IMR-90 (cell line): ENCODE measurements around the gene MTPN. TPM values are rescaled to one million over a fixed set of nuclear protein-coding genes. Genes with fewer than 3 reads are reported as not detected.

Experiments
- ATAC-seq: fragments of 200-7000 bp; cut with Tn5 transposase; 2 replicates; pipeline ENCODE4 v1.9.1; 2020; ENCODE audit warnings: low read depth, mild to moderate bottlenecking, moderate library complexity
- BruUV-seq: library from RNA; stranded (reverse); fragments of 400-500 nt; replicated peaks from 2 replicates; lab custom pipeline; 2021; lab: Mats Ljungman, UMichigan
- CTCF ChIA-PET: fragments of 300-600 bp; formaldehyde crosslinking; extraction: SDS; loops from one replicate; lab custom pipeline; 2021; ENCODE audit warnings: antibody characterized with exemption; lab: Yijun Ruan, JAX
- POLR2A ChIA-PET: fragments of 300-600 bp; sonication (Branson Sonifier 250); formaldehyde crosslinking; loops from one replicate; lab custom pipeline; 2022; ENCODE audit warnings: antibody characterized with exemption; ENCODE audit not compliant: unreplicated experiment; lab: Charles Lee
- DNase-seq: peaks from one replicate; pipeline ENCODE4 v3.0.0; 2013
- H2AFZ ChIP-seq: replicated peaks from 2 replicates; pipeline ENCODE3; 2013; ENCODE audit warnings: low read length, mild to moderate bottlenecking; ENCODE audit not compliant: poor library complexity
- H2AK5ac ChIP-seq: 2 replicates; pipeline ENCODE4 v1.6.1; 2013; ENCODE audit warnings: low read depth, low read length, inconsistent platforms
- H2AK9ac ChIP-seq: replicated peaks from 2 replicates; pipeline ENCODE3; 2013; ENCODE audit warnings: mild to moderate bottlenecking, low read depth, low read length, moderate library complexity; ENCODE audit not compliant: poor library complexity
- H2BK120ac ChIP-seq: 2 replicates; pipeline ENCODE4 v1.6.1; 2013; ENCODE audit warnings: low read depth, low read length, inconsistent platforms
- H2BK15ac ChIP-seq: 3 replicates; pipeline ENCODE4 v1.6.1; 2013; ENCODE audit warnings: low read depth, low read length, inconsistent platforms
- H2BK20ac ChIP-seq: 2 replicates; pipeline ENCODE4 v1.6.1; 2013; ENCODE audit warnings: low read depth, mild to moderate bottlenecking, inconsistent platforms, low read length, moderate library complexity
- H2BK5ac ChIP-seq: 2 replicates; pipeline ENCODE4 v1.6.1; 2013; ENCODE audit warnings: mild to moderate bottlenecking, low read depth, low read length, inconsistent platforms; ENCODE audit not compliant: poor library complexity, severe bottlenecking
- H3K14ac ChIP-seq: replicated peaks from 2 replicates; pipeline ENCODE4 v1.6.1; 2013; ENCODE audit warnings: low read depth, low read length, inconsistent platforms
- H3K18ac ChIP-seq: 2 replicates; pipeline ENCODE4 v1.6.1; 2013; ENCODE audit warnings: low read depth, low read length, control low read depth
- H3K23ac ChIP-seq: 2 replicates; pipeline ENCODE4 v1.6.1; 2013; ENCODE audit warnings: low read depth, low read length, inconsistent platforms
- H3K27ac ChIP-seq: 2 replicates; pipeline ENCODE4 v1.5.1; 2013; ENCODE audit warnings: mild to moderate bottlenecking, control low read depth, low read length; ENCODE audit not compliant: insufficient read depth
- H3K27me3 ChIP-seq: 2 replicates; pipeline ENCODE4 v1.6.1; 2013; ENCODE audit warnings: low read length; ENCODE audit not compliant: control insufficient read depth, insufficient read depth
- H3K36me3 ChIP-seq: 2 replicates; pipeline ENCODE4 v1.6.1; 2013; ENCODE audit warnings: low read length, mixed read lengths; ENCODE audit not compliant: control insufficient read depth, insufficient read depth
- H3K4ac ChIP-seq: 2 replicates; pipeline ENCODE4 v1.6.1; 2013; ENCODE audit warnings: low read depth, low read length, inconsistent platforms
- H3K4me1 ChIP-seq: 2 replicates; pipeline ENCODE4 v1.6.1; 2013; ENCODE audit warnings: low read length, mixed read lengths; ENCODE audit not compliant: control insufficient read depth, insufficient read depth
- H3K4me2 ChIP-seq: 2 replicates; pipeline ENCODE4 v1.6.1; 2013; ENCODE audit warnings: low read depth, mild to moderate bottlenecking, control low read depth, low read length, moderate library complexity
- H3K4me3 ChIP-seq: 2 replicates; pipeline ENCODE4 v1.5.1; 2013; ENCODE audit warnings: low read depth, mild to moderate bottlenecking, control low read depth, low read length, moderate library complexity; ENCODE audit not compliant: insufficient read depth
- H3K56ac ChIP-seq: 2 replicates; pipeline ENCODE4 v1.6.1; 2013; ENCODE audit warnings: low read length, inconsistent platforms; ENCODE audit not compliant: insufficient read depth; ENCODE audit errors: extremely low read depth
- H3K79me1 ChIP-seq, 2 experiments: 2 replicates each; pipeline ENCODE4 v1.6.1; 2013; ENCODE audit warnings: low read length in 2 of 2, inconsistent platforms in 1 of 2, low read depth in 1 of 2
- H3K9ac ChIP-seq: 2 replicates; pipeline ENCODE4 v1.6.1; 2013; ENCODE audit warnings: low read depth, low read length, control low read depth
- H3K9me1 ChIP-seq: 2 replicates; pipeline ENCODE4 v1.6.1; 2013; ENCODE audit warnings: low read length, inconsistent platforms; ENCODE audit not compliant: insufficient read depth
- H3K9me3 ChIP-seq: 2 replicates; pipeline ENCODE4 v1.6.1; 2013; ENCODE audit warnings: low read length; ENCODE audit not compliant: control insufficient read depth, insufficient read depth
- H4K20me1 ChIP-seq: 2 replicates; pipeline ENCODE4 v1.6.1; 2013; ENCODE audit warnings: low read length, inconsistent platforms; ENCODE audit not compliant: insufficient read depth
- H4K5ac ChIP-seq: 2 replicates; pipeline ENCODE4 v1.6.1; 2013; ENCODE audit warnings: mild to moderate bottlenecking, low read depth, low read length, control low read depth
- H4K8ac ChIP-seq, 2 experiments: 2 replicates each; pipeline ENCODE4 v1.6.1; 2013; ENCODE audit warnings: low read depth in 2 of 2, low read length in 2 of 2, control low read depth in 1 of 2, inconsistent platforms in 1 of 2
- H4K91ac ChIP-seq: 2 replicates; pipeline ENCODE4 v1.6.1; 2013; ENCODE audit warnings: low read depth, low read length, inconsistent platforms; ENCODE audit not compliant: insufficient read depth
- FOS ChIP-seq: fragments of 150-350 bp; IDR thresholded peaks from 2 replicates; pipeline ENCODE4 v1.6.1; 2016; ENCODE audit warnings: low read depth, low read length
- WGBS, 2 experiments: methylation state at CpG; one replicate each; pipeline versions ENCODE4 v1.1.5 to v1.1.7; 2013; ENCODE audit warnings: missing lambda C conversion rate in 2 of 2; ENCODE audit not compliant: insufficient read length in 1 of 2; ENCODE audit errors: extremely low coverage in 2 of 2; 5-methylcytosine and 5-hydroxymethylcytosine counted together
- dilution Hi-C: fragments of 300-500 bp; cut with HindIII; formaldehyde crosslinking; loops from one replicate; pipeline ENCODE4 v1.14.3; 2018; ENCODE audit warnings: low sequenced_read_pairs; ENCODE audit not compliant: unreplicated experiment
- in situ Hi-C: fragments of 300-500 bp; cut with MboI; formaldehyde crosslinking; loops from 3 replicates; pipeline ENCODE4 v1.14.3; 2019; ENCODE audit warnings: low sequenced_read_pairs, inconsistent platforms, mixed read lengths
- intact Hi-C: fragments of 100-400 bp; cut with micrococcal nuclease; formaldehyde crosslinking; loops from 2 replicates; pipeline ENCODE4 v1.10.0; 2022
- polyA plus RNA-seq, 3 experiments: library from polyadenylated mRNA; depleted of rRNA; stranded (reverse); fragments of >200 nt; gene quantifications; 2 replicates each; pipeline ENCODE4 v1.2.3, GENCODE V29; 2012; ENCODE audit warnings: low replicate concordance in 1 of 3
- total RNA-seq: library from RNA; depleted of rRNA; stranded (reverse); fragments of >200 nt; gene quantifications from 2 replicates; pipeline ENCODE4 v1.2.3, GENCODE V29; 2012

The MTPN gene
- total and polyA plus RNA-seq, 2 of the 4 experiments (the other 2 are of a cell fraction): 58.8 to 94.4 TPM

- dilution Hi-C loops: no loop called here
- BruUV-seq: no TSS peak
- H2BK20ac ChIP-seq: no peak overlapping the region
- H3K4ac ChIP-seq: no peak overlapping the region
- in situ Hi-C loops: no loop called here
- no peak overlapping the region for H3K23ac ChIP-seq
- H2BK5ac ChIP-seq: no peak overlapping the region
- H3K79me1 ChIP-seq: no peaks in the 10 kb centered on the region
- no peak overlapping the region for H3K14ac ChIP-seq
- DNase-seq: no peak
- H3K27ac ChIP-seq: no peak overlapping the region
- CTCF ChIA-PET: no interaction called here
- no peaks in the 10 kb centered on the region for H3K27me3 ChIP-seq
- no peak for ATAC-seq
- TF ChIP-seq FOS: no peak
- no peak overlapping the region for H3K9ac ChIP-seq
- H2AK5ac ChIP-seq: no peak overlapping the region
- intact Hi-C loops: no loop called here
- H3K18ac ChIP-seq: no peak overlapping the region
- H3K36me3 ChIP-seq: no peaks in the 10 kb centered on the region
- no peaks in the 10 kb centered on the region for H3K4me1 ChIP-seq
- no peak overlapping the region for H2BK15ac ChIP-seq
- no peak overlapping the region for H4K8ac ChIP-seq
- H3K56ac ChIP-seq: no peak overlapping the region
- H2AK9ac ChIP-seq: no peak overlapping the region
- H3K4me2 ChIP-seq: no peak overlapping the region
- POLR2A ChIA-PET: no interaction called here
- H4K91ac ChIP-seq: no peak overlapping the region
- H3K9me3 ChIP-seq: no peaks in the 10 kb centered on the region
- H4K20me1 ChIP-seq: no peaks in the 10 kb centered on the region
- no CpG with 5 or more reads among the region's 2 CpGs for WGBS, 2 experiments
- no peak overlapping the region for H2AFZ ChIP-seq
- H3K9me1 ChIP-seq: no peaks in the 10 kb centered on the region
- no peak overlapping the region for H4K5ac ChIP-seq
- H3K4me3 ChIP-seq: no peak overlapping the region
- no peak overlapping the region for H2BK120ac ChIP-seq
These were observed 14.7 kb upstream of the MTPN start for GRCh38 chr7:135991906-135992305.
